Caco-2 (cell line): ENCODE measurements around the gene RASGRF1. TPM values are rescaled to one million over a fixed set of nuclear protein-coding genes. Genes with fewer than 3 reads are reported as not detected.
A peak's percentile ranks its signal among the peaks of the same experiment; 100 is the strongest.

Experiments used
- BruUV-seq: library from RNA; stranded (reverse); fragments of 400-500 nt; replicated peaks from 2 replicates; lab custom pipeline; 2021; lab: Mats Ljungman, UMichigan
- CTCF ChIA-PET: fragments of 300-600 bp; sonication (Branson Sonifier 250); formaldehyde crosslinking; loops from one replicate; lab custom pipeline; 2022; ENCODE audit warnings: antibody characterized with exemption; lab: Charles Lee
- POLR2A ChIA-PET: fragments of 300-600 bp; sonication (Branson Sonifier 250); formaldehyde crosslinking; loops from one replicate; lab custom pipeline; 2022; ENCODE audit warnings: antibody characterized with exemption; lab: Charles Lee
- DNase-seq, 2 experiments: peaks; one replicate each; pipeline versions ENCODE4 v3.0.0 to v3.0.0-alpha.2; 2020 to 2022
- H3K27me3 ChIP-seq: replicated peaks from 2 replicates; pipeline ENCODE4 v1.6.0; 2011; ENCODE audit warnings: low read length; ENCODE audit not compliant: control insufficient read depth, insufficient read depth
- H3K36me3 ChIP-seq: 2 replicates; pipeline ENCODE4 v1.5.1; 2011; ENCODE audit warnings: low read length; ENCODE audit not compliant: control insufficient read depth, insufficient read depth
- H3K4me1 ChIP-seq: fragments of 250-450 bp; sonication (Bioruptor Pico); 2 replicates; pipeline ENCODE4 v1.5.1; 2020; ENCODE audit warnings: mild to moderate bottlenecking
- H3K4me3 ChIP-seq: 2 replicates; pipeline ENCODE4 v1.5.1; 2011; ENCODE audit warnings: low read depth, mild to moderate bottlenecking, control low read depth, low read length
- H3K9me3 ChIP-seq: fragments of 250-450 bp; sonication (Bioruptor Pico); 2 replicates; pipeline ENCODE4 v1.5.1; 2020; ENCODE audit warnings: mild to moderate bottlenecking, moderate library complexity
- H3K27ac Mint-ChIP-seq: one replicate; pipeline ENCODE4 v1.8.0; 2022; ENCODE audit warnings: mixed read lengths; ENCODE audit not compliant: unreplicated experiment
- H3K27me3 Mint-ChIP-seq: one replicate; pipeline ENCODE4 v1.8.0; 2022; ENCODE audit warnings: mixed read lengths; ENCODE audit not compliant: insufficient read depth, unreplicated experiment
- H3K36me3 Mint-ChIP-seq: one replicate; pipeline ENCODE4 v1.8.0; 2022; ENCODE audit warnings: mild to moderate bottlenecking, mixed read lengths; ENCODE audit not compliant: insufficient read depth, unreplicated experiment
- H3K4me1 Mint-ChIP-seq: one replicate; pipeline ENCODE4 v1.8.0; 2022; ENCODE audit warnings: low read depth, mixed read lengths; ENCODE audit not compliant: unreplicated experiment
- H3K4me3 Mint-ChIP-seq: one replicate; pipeline ENCODE4 v1.8.0; 2022; ENCODE audit warnings: mild to moderate bottlenecking, moderate library complexity, mixed read lengths; ENCODE audit not compliant: unreplicated experiment
- H3K9me3 Mint-ChIP-seq: one replicate; pipeline ENCODE4 v1.8.0; 2022; ENCODE audit warnings: mixed read lengths; ENCODE audit not compliant: unreplicated experiment
- CTCF ChIP-seq, 2 experiments: fragments of 200-600 bp in 1 of 2; IDR thresholded peaks; 1 replicate in 1 of 2; 2 replicates in 1 of 2; pipeline versions ENCODE4 v1.5.1 to v1.8.0; 2011 to 2022; ENCODE audit warnings: antibody characterized with exemption in 1 of 2, control low read depth in 1 of 2, inconsistent platforms in 1 of 2, low read depth in 1 of 2, low read length in 1 of 2, mild to moderate bottlenecking in 1 of 2, moderate library complexity in 1 of 2; ENCODE audit not compliant: insufficient read depth in 1 of 2, severe bottlenecking in 1 of 2, unreplicated experiment in 1 of 2
- intact Hi-C: fragments of 100-400 bp; cut with micrococcal nuclease; formaldehyde crosslinking; loops from one replicate; pipeline ENCODE4 v1.10.0; 2022; ENCODE audit not compliant: unreplicated experiment
- total RNA-seq: library from RNA; stranded (reverse); gene quantifications from 2 replicates; pipeline ENCODE4 v1.2.3, GENCODE V29; 2022

Gene RASGRF1
- total RNA-seq, 1 experiment from 2014 or later, result 0.57 TPM

GRCh38 chr15:78989701-78990240 lies 100.8 kb downstream of the RASGRF1 start:
- Histone ChIP-seq H3K4me3 (no peak overlapping the region), H3K36me3 (no peaks in the 10 kb centered on the region), H3K4me1 (peaks cover 22% of the 10 kb centered on the region), H3K27me3 (no peaks in the 10 kb centered on the region), H3K9me3 (no peaks in the 10 kb centered on the region)
- Mint-ChIP-seq H3K9me3 (peaks cover 10% of the 10 kb centered on the region), H3K27ac (no peak overlapping the region), H3K4me1 (peaks cover 7% of the 10 kb centered on the region), H3K4me3 (no peak overlapping the region), H3K27me3 (no peaks in the 10 kb centered on the region), H3K36me3 (no peaks in the 10 kb centered on the region)
- intact Hi-C loops, result no loop called here
- ChIA-PET CTCF (interaction anchor here (1.8 kb wide), 1 partner anchor 10 kb away, joined by 8 read pairs; no protein-coding TSS in a partner anchor), POLR2A (no interaction called here)
- no peak for DNase-seq
- no peak for TF ChIP-seq CTCF (IDR thresholded peaks at IDR 0.05; ENCODE audit: insufficient read depth in 1 of 2, low read depth in 1 of 2, low read length in 1 of 2, severe bottlenecking in 1 of 2, unreplicated experiment in 1 of 2)
- no TSS peak for BruUV-seq

GRCh38 chr15:78988361-78988911 lies 102.1 kb downstream of the RASGRF1 start:
- peaks cover 7% of the 10 kb centered on the region for H3K4me1 Mint-ChIP-seq
- H3K9me3 ChIP-seq, result no peaks in the 10 kb centered on the region
- H3K9me3 Mint-ChIP-seq, result peaks cover 9% of the 10 kb centered on the region
- BruUV-seq, result no TSS peak
- ChIA-PET CTCF (interaction anchor here (0.7 to 1.8 kb wide), 2 partner anchors 9 to 102 kb away, joined by 8 read pairs; no protein-coding TSS in a partner anchor), POLR2A (interaction anchor here (0.6 to 1.0 kb wide), 2 partner anchors 9 to 101 kb away, joined by 3 to 5 read pairs; no protein-coding TSS in a partner anchor)
- peaks cover 14% of the 10 kb centered on the region for H3K4me1 ChIP-seq
- peak; percentile 61 to 89 for DNase-seq
- H3K4me3 ChIP-seq, result no peak overlapping the region
- H3K4me3 Mint-ChIP-seq, result no peak overlapping the region
- H3K36me3 Mint-ChIP-seq, result no peaks in the 10 kb centered on the region
- H3K36me3 ChIP-seq, result no peaks in the 10 kb centered on the region
- TF ChIP-seq CTCF (IDR thresholded peaks at IDR 0.05; ENCODE audit: insufficient read depth in 1 of 2, low read depth in 1 of 2, low read length in 1 of 2, severe bottlenecking in 1 of 2, unreplicated experiment in 1 of 2), result no peak
- H3K27ac Mint-ChIP-seq, result peak overlapping the region; percentile 76
- H3K27me3 Mint-ChIP-seq, result no peaks in the 10 kb centered on the region
- intact Hi-C loops, result no loop called here
- no peaks in the 10 kb centered on the region for H3K27me3 ChIP-seq

- Mint-ChIP-seq H3K27ac (peak overlapping the region; percentile 76), H3K4me1 (peaks cover 7% of the 10 kb centered on the region), H3K9me3 (peaks cover 2% of the 10 kb centered on the region), H3K4me3 (no peak overlapping the region), H3K36me3 (no peaks in the 10 kb centered on the region), H3K27me3 (no peaks in the 10 kb centered on the region)
- no peak for TF ChIP-seq CTCF (IDR thresholded peaks at IDR 0.05; ENCODE audit: insufficient read depth in 1 of 2, low read depth in 1 of 2, low read length in 1 of 2, severe bottlenecking in 1 of 2, unreplicated experiment in 1 of 2)
- Histone ChIP-seq H3K9me3 (no peaks in the 10 kb centered on the region), H3K4me3 (no peak overlapping the region), H3K27me3 (no peaks in the 10 kb centered on the region), H3K36me3 (no peaks in the 10 kb centered on the region), H3K4me1 (peaks cover 12% of the 10 kb centered on the region)
- DNase-seq, result no peak
- intact Hi-C loops, result no loop called here
- BruUV-seq, result no TSS peak
- ChIA-PET CTCF (interaction anchor here (1.8 kb wide), 1 partner anchor 8 kb away, joined by 8 read pairs; no protein-coding TSS in a partner anchor), POLR2A (no interaction called here)
Observed at GRCh38 chr15:78987556-78988360, 102.8 kb downstream of the RASGRF1 start.
